GM19395 (cell line): ENCODE data around the gene IFNL2.
"Not testable (repeated sequence)": the region's sequence is repeated elsewhere in the genome, so short reads cannot be mapped to it uniquely, and the experiment has no call there.

Source experiments
- ATAC-seq: cut with Tn5 transposase; IDR thresholded peaks from one replicate; pipeline ENCODE4 v1.9.1; 2021; ENCODE audit warnings: mild to moderate bottlenecking, moderate library complexity; ENCODE audit not compliant: unreplicated experiment

IFNL2 gene

DNA sequence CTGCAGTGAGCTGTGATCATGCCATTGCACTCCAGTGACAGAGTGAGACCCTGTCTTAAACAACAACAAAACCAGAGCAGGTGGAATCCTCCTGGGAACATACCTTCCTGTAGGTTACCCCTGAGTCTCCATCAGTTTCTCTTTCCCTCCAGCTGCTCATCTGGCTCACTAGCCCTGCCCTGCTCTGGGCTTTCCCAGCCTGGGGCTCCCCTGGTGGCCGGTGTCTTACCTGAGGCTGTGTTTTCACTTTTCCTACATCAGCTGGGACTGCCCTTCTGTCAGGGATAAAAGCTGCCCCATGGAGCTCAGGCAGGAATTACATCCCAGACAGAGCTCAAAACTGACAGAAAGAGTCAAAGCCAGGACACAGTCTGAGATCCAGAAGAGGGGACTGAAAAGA is at the start of gene IFNL2:
IFNL2 (plus strand) TSS at position 312 of the 400 bp plus-strand sequence. CDS start 173 bp downstream, outside the sequence.
- ATAC-seq = not testable (repeated sequence)

DNA sequence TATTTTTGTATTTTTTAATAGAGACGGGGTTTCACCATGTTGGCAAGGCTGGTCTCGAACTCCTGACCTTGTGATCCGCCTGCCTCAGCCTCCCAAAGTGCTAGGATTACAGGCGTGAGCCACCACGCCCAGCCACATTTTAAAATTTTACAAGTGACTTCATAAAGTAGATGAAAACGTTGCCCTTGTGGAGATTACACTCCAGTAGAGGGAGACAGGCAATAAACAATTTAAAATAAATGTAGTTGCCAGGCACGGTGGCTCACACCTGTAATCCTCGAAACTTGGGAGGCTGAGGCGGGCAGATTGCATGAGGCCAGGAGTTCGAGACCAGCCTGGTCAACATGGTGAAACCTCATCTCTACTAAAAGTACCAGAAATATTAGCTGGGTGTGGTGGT is 49.1 kb upstream of the IFNL2 start:
- ATAC-seq = not testable (repeated sequence)

DNA sequence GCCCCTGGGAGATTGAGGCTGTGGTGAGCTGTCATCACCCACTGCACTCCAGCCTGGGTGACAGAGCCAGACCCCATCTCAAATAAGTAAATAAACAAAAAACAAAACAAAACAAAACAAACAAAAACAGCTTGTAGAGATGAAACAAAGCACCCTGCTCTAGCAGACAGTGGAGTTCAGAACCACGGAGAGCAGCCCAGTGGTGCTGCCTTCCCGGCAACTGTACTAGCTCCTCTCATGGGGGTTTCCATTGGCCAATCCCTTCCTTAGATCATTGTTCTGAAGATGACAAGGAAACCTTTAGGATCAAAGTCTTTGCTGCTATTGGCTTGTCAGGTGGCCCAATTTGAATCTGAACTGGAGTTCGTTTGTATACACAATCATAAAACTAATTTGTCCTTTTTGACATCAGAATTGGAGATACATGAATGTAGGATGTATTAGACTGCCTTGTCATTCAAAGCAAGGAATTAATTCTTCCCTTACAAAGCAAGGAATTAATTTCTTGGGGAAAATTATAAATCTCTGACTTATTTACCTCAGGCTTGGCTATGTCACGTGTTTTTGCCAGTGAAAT is 44.4 kb upstream of the IFNL2 start:
- ATAC-seq = no peak

DNA sequence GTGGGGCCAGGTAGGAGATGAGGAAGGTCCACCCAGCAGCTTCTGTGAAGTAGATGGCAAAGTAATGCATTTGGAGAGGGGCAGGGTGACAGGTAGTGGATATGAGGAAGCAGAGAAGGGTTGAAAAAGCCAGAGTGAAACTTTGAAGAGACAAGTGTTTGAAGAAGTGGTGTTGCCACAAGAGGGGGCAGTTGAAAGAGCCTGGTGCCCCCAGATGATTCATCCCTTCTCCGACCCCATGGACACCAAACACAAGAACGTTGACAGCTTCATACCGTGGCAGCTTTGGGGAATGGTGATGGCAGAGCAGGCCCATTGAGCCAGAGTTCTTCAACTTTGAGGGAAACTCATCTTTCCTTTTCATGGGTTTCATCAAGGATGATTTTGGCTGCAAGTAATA is 43.3 kb upstream of the IFNL2 start:
- no peak for ATAC-seq

DNA sequence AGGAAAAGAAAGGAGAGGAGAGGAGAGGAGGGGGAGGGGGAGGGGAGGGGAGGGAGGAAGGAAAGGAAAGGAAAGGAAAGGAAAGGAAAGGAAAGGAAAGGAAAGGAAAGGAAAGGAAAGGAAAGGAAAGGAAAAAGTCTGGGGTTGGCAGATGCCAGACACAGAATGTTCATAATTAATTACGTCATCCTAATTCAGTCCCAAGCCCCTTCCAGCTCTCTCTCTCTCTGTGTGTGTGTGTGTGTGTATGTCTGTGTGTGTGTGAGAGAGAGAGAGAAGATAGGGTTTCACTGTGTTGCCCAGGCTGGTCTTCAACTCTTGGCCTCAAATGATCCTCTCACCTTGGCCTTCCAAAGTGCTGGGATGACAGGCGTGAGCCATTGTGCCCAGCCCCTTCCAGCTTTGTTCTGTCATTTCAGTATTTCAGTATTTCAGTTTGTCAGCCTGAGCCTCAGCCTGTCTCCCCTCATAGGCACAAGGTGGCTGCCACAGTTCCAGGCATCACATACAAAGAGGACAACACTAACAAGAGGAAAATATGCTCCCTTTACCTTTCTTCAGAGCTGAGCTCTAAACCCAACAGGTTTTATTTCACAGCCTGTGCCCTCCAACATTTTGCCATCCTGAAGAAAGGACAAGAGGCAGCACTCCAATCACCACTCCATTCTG is 38.0 kb upstream of the IFNL2 start:
- ATAC-seq = no peak

DNA sequence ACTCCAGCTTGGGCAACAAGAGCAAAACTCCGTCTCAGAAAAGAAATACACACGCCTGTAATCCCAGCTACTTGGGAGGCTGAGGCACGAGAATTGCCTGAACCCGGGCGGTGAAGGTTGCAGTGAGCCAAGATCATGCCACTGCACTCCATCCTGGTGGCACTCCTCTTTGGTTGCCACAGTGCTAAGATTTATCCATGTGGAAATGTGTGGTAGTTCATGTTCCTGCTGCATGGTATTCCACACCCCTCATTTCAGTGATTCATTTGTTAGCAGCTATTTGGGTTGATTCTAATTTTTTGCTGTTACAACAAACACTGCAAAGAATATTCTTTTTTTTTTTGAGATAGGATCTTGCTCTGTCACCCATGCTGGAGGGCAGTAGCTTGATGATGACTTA is 35.5 kb upstream of the IFNL2 start:
- no peak for ATAC-seq

DNA sequence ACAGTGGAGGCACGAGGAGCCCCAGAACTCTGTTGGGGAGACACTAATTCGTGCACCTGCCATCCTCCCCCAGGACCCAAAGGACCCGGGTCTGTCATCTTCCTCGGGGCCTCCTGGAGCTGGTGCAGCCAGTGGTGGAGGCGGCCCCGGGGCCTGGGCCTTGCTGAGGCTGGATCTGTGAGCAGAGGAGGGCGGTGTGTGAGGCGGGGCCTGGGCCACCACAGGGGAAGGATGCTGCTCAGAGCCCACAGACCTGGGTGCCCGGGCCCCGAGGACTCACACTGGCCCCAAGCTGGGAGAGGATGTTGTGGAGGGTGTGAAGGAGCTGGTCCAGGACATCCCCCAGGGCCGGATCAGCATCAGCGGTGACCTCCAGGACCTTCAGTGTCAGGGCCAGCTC is 31.7 kb upstream of the IFNL2 start:
- no peak for ATAC-seq

DNA sequence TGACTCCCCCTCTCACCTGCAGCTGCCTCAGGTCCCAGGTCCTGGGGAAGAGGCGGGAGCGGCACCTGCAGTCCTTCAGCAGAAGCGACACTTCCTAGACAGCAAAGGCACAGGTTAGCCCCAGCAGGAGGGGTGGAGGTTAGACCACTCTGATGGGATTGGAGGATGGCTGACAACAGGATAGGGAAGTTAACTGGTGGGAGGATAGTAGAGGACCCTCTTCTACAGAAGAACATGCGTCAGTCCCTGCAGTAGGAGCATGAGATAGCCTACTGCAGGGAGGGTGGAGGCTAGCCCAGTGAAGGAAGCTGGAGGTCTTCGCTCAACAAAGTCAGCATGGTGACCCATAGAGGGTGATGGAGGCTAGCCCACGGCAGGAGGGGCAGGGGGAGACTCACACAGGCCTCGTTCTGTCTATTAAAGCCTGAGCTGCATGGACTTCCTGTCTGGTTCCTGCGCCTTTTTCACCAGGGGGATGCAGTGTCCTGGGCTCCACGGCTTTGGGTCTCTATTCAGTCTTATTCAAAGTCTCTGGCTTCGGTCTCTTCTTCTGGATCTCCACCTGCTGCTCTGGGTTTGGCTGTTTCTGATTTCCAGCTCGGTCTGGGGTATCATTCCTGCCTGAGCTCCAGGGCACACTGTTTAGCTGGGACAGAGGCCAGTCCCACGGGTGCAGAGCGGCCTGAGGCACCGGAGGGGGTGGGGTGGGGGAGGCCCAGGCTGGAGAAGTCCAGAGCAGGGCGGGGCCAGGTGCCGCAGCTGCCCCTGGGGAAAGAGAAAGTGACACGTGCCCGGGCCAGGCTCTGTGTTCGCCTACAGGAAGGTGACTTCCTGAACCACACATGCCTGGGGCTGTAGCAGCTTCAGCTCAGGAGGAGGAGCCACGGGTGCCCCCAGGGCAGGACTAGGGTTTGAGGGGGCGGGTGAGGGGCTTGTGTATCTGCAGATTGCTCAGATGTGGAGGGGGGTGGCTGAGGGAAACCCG is 30.7 kb upstream of the IFNL2 start:
- no peak for ATAC-seq

DNA sequence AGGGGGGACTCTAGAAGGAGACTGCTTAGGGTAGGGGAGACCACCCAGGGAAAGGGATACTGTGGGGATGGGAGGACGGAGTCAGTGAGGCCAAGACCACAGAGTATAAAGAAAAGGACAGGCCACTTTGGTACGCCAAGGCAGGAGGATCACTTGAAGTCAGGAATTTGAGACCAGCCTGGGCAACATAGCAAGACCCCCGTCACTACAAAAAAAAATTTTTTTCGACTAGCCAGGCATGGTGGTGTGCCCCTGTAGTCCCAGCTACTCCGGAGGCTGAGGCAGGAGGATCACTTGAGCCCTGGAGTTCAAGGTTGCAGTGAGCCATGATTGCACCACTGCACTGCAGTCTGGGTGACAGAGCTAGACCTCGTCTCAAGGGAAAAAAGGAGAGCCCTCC is 30.0 kb upstream of the IFNL2 start:
- ATAC-seq = no peak

DNA sequence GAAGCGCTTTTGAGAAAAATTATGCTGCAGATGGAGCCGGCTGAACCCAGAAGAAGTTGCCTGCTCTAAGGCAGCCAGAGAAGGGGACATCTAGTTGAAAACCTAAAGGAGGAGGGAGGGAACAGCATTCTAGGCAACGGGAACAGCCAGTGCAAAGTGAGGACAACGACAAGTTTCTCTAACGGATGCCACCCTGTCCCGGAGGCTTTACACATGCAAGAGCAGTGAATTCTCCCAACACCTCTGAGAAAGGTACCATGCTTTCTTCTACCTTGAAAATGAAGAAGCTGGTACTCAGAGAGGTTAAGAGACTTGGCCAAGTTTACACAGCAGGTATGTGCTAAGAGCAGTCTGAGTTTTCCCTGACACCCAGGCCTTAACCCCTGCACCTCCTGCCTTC is 29.3 kb upstream of the IFNL2 start:
- no peak for ATAC-seq

DNA sequence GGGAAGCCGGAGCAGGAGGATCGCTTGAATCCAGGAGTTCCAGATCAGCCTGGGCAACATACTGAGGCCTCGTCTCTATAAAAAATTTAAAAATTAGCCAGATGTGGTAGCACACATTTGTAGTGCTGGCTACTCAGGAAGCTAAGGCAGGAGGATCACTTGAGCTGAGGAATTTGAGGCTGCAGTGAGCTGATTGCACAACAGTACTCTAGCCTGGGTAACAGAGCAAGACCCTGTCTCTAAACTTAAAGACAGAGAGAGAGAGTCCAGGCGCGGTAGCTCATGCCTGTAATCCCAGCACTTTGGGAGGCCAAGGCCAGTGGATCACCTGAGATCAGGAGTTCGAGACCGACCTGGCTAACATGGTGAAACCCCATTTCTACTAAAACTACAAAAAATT is 27.8 kb upstream of the IFNL2 start:
- no peak for ATAC-seq

DNA sequence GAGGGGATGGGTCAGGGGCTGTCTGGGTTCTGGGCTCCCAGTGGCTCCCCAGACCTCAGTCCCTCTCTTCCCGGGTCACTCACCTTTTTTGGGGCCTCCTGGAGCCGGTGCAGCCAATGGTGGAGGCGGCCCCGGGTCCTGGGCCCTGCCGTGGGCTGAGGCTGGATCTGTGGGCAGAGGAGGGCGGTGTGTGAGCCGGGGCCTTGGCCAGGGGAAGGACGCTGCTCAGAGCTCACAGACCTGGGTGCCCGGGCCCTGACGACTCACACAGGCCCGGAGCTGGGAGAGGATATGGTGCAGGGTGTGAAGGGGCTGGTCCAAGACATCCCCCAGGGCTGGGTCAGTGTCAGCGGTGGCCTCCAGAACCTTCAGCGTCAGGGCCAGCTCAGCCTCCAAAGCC is 24.5 kb upstream of the IFNL2 start:
- not testable (repeated sequence) for ATAC-seq

DNA sequence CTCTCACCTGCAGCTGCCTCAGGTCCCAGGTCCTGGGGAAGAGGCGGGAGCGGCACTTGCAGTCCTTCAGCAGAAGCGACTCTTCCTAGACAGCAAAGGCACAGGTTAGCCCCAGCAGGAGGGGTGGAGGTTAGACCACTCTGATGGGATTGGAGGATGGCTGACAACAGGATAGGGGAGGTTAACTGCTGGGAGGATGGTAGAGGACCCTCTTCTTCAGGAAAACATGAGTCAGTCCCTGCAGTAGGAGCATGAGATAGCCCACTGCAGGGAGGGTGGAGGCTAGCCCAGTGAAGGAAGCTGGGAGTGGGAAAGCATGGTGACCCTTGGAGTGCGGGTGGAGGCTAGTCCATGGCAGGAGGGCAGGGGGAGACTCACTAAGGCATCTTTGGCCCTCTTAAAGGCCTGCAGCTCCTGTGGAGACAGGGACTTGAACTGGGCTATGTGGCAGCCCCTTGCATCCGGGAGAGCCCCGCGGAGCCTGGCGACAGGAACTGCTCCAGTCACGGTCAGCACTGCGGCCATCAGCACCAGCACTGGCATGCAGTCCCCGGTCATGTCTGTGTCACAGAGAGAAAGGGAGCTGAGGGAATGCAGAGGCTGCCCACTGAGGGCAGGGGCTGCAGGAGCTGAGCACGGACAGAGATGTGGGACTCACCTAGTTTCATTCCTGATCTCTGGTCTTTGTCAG is 23.6 kb upstream of the IFNL2 start, which contains the start of gene IFNL3:
IFNL3 (minus strand) TSS at position 597 of the 691 bp plus-strand sequence; CDS start at position 558, 39 bp downstream.
- not testable (repeated sequence) for ATAC-seq

DNA sequence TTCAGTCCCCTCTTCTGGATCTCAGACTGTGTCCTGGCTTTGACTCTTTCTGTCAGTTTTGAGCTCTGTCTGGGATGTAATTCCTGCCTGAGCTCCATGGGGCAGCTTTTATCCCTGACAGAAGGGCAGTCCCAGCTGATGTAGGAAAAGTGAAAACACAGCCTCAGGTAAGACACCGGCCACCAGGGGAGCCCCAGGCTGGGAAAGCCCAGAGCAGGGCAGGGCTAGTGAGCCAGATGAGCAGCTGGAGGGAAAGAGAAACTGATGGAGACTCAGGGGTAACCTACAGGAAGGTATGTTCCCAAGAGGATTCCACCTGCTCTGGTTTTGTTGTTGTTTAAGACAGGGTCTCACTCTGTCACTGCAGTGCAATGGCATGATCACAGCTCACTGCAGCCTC is 23.0 kb upstream of the IFNL2 start:
- not testable (repeated sequence) for ATAC-seq

DNA sequence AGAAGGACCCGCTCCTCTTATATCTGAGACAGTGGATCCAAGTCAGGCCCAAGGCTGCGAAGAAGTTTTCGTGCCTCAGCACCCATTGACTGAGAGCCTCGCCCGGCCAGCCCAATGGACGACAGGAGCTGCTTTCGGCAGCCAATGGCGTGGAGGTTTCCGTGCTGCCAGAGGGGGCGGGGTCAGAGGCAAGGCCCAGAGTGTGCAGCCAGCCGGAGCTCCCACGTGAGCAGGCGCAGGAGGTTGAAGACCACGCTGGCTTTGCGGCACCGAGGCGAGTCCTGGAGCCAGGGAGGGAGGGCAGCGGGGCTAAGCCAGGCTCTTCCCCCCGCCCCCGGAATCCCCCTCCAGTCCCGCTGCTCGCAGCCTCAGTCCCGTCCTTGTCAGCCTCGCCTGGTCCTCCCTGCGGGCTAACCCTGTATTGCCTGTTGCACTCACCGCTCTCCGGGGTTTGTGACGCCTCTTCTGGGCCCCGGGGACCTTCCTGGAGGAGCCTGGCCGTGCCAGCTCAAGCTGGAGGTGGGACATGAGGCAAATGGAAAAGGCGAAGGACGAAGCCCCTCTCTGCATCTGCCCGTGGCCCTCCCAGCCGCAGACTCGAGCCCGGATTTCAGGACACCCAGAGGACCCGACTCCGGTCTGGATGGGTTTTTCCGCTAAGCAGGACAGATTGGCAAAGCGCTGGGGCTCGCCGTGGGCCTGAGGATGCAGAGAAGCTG is 21.1 kb upstream of the IFNL2 start:
- ATAC-seq = no peak

DNA sequence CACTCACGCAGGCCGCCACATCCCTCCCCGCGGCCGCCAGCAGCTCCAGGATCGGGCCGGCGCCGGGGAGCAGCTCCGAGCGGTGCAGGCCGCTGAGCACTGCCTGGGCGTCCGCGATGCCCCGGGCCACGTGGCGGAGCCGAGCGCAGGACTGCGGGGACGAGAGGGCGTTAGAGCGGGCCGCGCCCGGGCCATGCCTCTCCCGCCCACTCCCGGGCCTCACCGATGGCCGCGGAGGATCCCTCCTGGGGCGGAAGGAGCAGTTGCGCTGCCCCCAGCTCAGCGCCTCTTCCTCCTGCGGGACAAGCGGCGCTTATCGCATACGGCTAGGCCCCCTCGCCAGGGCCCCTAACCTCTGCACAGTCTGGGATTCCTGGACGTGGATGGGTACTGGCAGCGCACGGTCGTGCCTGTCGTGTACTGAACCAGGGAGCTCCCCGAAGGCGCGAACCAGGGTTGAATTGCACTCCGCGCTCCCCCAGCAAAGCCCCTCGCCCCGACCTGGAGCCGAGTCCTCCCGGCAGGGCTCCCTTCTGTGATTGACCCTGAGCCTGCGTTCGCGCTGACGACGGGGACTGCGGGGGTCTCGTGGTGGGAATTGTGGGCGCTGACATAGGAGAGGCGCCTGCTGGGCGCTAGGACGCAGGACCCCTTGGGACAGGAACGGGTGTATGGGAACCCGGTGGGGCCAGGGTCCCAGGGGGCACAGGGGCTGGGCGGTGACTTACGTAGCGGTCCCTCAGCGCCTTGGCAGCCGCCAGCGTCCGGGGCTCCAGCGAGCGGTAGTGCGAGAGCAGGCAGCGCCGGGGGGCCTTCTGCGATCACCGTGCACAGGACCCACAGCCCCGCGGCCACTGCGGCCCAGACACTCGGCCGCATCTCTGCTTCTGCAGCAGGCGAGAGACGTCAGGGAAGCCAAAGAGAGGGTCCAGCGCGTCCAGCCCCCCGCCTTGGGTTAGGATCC is 20.2 kb upstream of the IFNL2 start:
- no peak for ATAC-seq

DNA sequence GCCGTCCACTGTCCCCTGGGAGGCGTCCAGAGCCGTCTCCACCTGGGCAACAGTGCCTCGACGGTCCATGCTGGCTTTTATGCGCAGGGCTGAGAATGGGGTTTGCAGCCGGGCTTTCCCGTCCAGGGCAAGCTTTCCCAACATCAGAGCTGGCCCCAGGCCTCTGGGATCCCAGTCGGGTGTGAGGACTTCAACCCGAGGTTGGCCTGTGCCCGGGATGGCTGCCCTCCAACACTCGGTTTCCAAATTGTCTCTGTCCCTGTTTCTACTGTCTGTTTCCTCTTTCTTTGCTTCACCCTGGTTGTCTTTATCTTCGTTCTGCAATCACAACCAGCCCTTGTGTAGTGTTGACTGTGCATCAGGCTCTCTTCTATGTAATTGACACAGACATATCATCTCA is 19.4 kb upstream of the IFNL2 start, which contains the start of gene IFNL4:
IFNL4 (minus strand) TSS at position 51 of the 400 bp plus-strand sequence.
- ATAC-seq = no peak

DNA sequence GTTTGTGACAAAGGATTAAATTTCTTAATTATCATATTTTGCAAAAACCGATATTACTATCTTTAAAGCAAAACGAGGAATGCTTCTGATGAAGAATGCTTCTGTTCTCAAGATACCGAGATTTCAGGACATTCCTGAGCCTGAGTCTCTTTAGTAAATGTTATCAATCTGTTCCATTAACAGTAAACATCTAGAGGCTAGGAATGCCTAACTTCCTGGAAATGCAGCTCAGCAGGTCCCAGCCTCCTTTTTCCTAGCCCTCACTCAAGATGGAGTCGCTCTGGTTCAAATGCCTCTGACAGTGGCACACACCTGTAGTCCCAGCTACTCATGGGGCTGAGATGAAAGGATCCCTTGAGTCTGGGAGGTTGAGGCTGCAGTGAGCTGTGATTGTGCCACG is 17.1 kb upstream of the IFNL2 start:
- no peak for ATAC-seq

DNA sequence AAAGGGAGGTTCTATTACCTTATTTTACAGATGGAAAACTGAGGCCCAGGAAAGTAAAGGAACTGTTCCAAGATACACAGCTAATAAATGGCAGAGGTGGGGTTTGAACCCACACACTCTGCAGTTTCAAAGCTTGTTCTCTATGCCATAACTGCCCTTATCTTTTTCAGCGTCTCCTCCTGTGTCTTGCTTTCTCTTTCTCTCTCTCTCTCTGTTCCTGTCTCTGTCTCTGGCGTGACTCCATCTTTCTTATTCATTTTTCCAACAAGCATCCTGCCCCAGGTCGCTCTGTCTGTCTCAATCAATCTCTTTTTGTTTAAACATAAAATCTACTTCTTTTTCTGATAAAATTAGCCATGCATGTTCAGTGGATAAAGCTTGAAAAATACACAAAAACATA is 16.4 kb upstream of the IFNL2 start:
- ATAC-seq = no peak
